GM12878 (cell line): Measurements from ENCODE around the gene SELENOO. TPM values are rescaled to one million over a fixed set of nuclear protein-coding genes. Genes with fewer than 3 reads are reported as not detected.

ENCODE experiments used
- ATAC-seq: fragments of 200-7000 bp; cut with Tn5 transposase; 3 replicates; pipeline ENCODE4 v1.9.1; 2020; ENCODE audit warnings: mild to moderate bottlenecking, moderate library complexity
- BruUV-seq: library from RNA; stranded (reverse); fragments of 400-500 nt; replicated peaks from 2 replicates; lab custom pipeline; 2021; lab: Mats Ljungman, UMichigan
- CTCF ChIA-PET: fragments of 300-600 bp; sonication (Branson Sonifier 250); formaldehyde crosslinking; extraction: SDS; loops from one replicate; lab custom pipeline; 2021; ENCODE audit warnings: inconsistent platforms; lab: Yijun Ruan, JAX
- POLR2A ChIA-PET: fragments of 350-600 bp; formaldehyde crosslinking; extraction: SDS; loops from one replicate; lab custom pipeline; 2021; ENCODE audit warnings: inconsistent platforms; lab: Charles Lee
- RAD21 ChIA-PET: fragments of 300-600 bp; sonication (Branson Sonifier 250); formaldehyde crosslinking; loops from one replicate; lab custom pipeline; 2023; ENCODE audit warnings: antibody characterized with exemption; ENCODE audit not compliant: unreplicated experiment; lab: Charles Lee
- SMC1A ChIA-PET: fragments of 300-600 bp; sonication (Branson Sonifier 250); formaldehyde crosslinking; loops from one replicate; lab custom pipeline; 2023; ENCODE audit not compliant: unreplicated experiment, uncharacterized antibody; lab: Charles Lee
- DNase-seq: peaks from one replicate; pipeline ENCODE4 v3.0.0-alpha.2; 2011; ENCODE audit warnings: low read depth, low spot score
- FAIRE-seq: peaks from 3 replicates; lab custom pipeline; 2011; peaks lifted over from hg19 to GRCh38; lab: Jason Lieb, UNC
- H2AFZ ChIP-seq: 2 replicates; pipeline ENCODE4 v1.6.0; 2011; ENCODE audit warnings: low read depth, low read length, control low read depth; ENCODE audit not compliant: control insufficient read depth
- H3K27ac ChIP-seq: 2 replicates; pipeline ENCODE4 v1.5.1; 2011; ENCODE audit warnings: control low read depth; ENCODE audit not compliant: control insufficient read depth, insufficient read depth
- H3K27me3 ChIP-seq, 2 experiments: replicated peaks in 1 of 2; 2 replicates each; pipeline versions ENCODE4 v1.6.0 to v1.6.1; 2011; ENCODE audit warnings: low read length in 1 of 2; ENCODE audit not compliant: control insufficient read depth in 2 of 2, insufficient read depth in 2 of 2
- H3K36me3 ChIP-seq, 2 experiments: 2 replicates each; pipeline ENCODE4 v1.5.1; 2011; ENCODE audit warnings: low read length in 1 of 2; ENCODE audit not compliant: control insufficient read depth in 2 of 2, insufficient read depth in 2 of 2
- H3K4me1 ChIP-seq: 2 replicates; pipeline ENCODE4 v1.6.1; 2011; ENCODE audit warnings: mild to moderate bottlenecking, low read length, moderate library complexity, mixed read lengths; ENCODE audit not compliant: control insufficient read depth, insufficient read depth
- H3K4me2 ChIP-seq: 2 replicates; pipeline ENCODE4 v1.6.0; 2011; ENCODE audit warnings: control low read depth; ENCODE audit not compliant: control insufficient read depth, insufficient read depth
- H3K4me3 ChIP-seq: fragments of 200-600 bp; sonication (generic); 2 replicates; pipeline ENCODE4 v1.5.1; 2016
- H3K79me2 ChIP-seq: 2 replicates; pipeline ENCODE4 v1.6.0; 2011; ENCODE audit warnings: low read length; ENCODE audit not compliant: control insufficient read depth, insufficient read depth
- H3K9ac ChIP-seq: 2 replicates; pipeline ENCODE4 v1.8.0; 2011; ENCODE audit warnings: low read length, control low read depth, mixed read lengths; ENCODE audit not compliant: control insufficient read depth, insufficient read depth
- H3K9me3 ChIP-seq: replicated peaks from 3 replicates; pipeline ENCODE4 v1.5.1; 2011; ENCODE audit warnings: mild to moderate bottlenecking, low read length; ENCODE audit not compliant: control insufficient read depth, insufficient read depth
- H4K20me1 ChIP-seq: 2 replicates; pipeline ENCODE4 v1.6.0; 2011; ENCODE audit not compliant: control insufficient read depth, insufficient read depth
- CBX3 ChIP-seq: fragments of 200-600 bp; sonication (generic); IDR thresholded peaks from 2 replicates; pipeline ENCODE4 v1.6.1; 2016; ENCODE audit warnings: low read depth, borderline replicate concordance
- E2F4 ChIP-seq: IDR thresholded peaks from 2 replicates; pipeline ENCODE4 v1.6.1; 2012; ENCODE audit warnings: low read depth, low read length, improper control_type of control experiment
- WGBS: methylation state at CpG from one replicate; pipeline ENCODE4 v1.1.6; 2016; ENCODE audit warnings: low lambda C conversion rate; ENCODE audit not compliant: insufficient replicate concordance, insufficient coverage; ENCODE audit errors: missing lambda C conversion rate; 5-methylcytosine and 5-hydroxymethylcytosine counted together
- in situ Hi-C: fragments of 300-500 bp; cut with MboI; formaldehyde crosslinking; loops from 9 replicates; pipeline ENCODE4 v1.14.3; 2018; ENCODE audit warnings: mixed read lengths
- intact Hi-C: fragments of 100-400 bp; cut with micrococcal nuclease; formaldehyde crosslinking; loops from one replicate; pipeline ENCODE4 v1.14.2; 2022; ENCODE audit not compliant: unreplicated experiment
- polyA plus RNA-seq, 11 experiments: library from polyadenylated mRNA; depleted of rRNA in 4 of 11; unstranded in 6 of 11; stranded (reverse) in 5 of 11; fragments of >200 nt; fragmentation: Nextera tagmentation in 4 of 11; fragmentation: Illumina TruSeq in 1 of 11; extraction: Ambion mirVana in 4 of 11; extraction: Trizol in 1 of 11; gene quantifications; 1 replicate in 1 of 11; 2 replicates in 10 of 11; pipeline versions ENCODE4 v1.2.1 to v1.2.3, GENCODE V29; 2011 to 2016; ENCODE audit warnings: inconsistent platforms in 2 of 11, missing spikeins in 2 of 11, low read depth in 1 of 11
- total RNA-seq, 4 experiments: library from RNA; depleted of rRNA in 3 of 4; stranded (reverse); fragments of >200 nt in 3 of 4; fragmentation: Illumina TruSeq in 1 of 4; extraction: Trizol in 1 of 4; gene quantifications; 2 replicates each; pipeline versions ENCODE4 v1.2.1 to v1.2.3, GENCODE V29; 2013 to 2021
- TF ChIP-seq, protein P1 (sequence below): fragments of 450-650 bp; IDR thresholded peaks from 2 replicates; pipeline ENCODE4 v1.6.1; 2014; ENCODE audit warnings: mild to moderate bottlenecking

SELENOO gene
- total and polyA plus RNA-seq, 10 of the 15 experiments (the other 5 are each of a cell fraction or from before 2014, with no cell fraction given) = 0.42 to 23.3 (median 3.3) TPM

DNA sequence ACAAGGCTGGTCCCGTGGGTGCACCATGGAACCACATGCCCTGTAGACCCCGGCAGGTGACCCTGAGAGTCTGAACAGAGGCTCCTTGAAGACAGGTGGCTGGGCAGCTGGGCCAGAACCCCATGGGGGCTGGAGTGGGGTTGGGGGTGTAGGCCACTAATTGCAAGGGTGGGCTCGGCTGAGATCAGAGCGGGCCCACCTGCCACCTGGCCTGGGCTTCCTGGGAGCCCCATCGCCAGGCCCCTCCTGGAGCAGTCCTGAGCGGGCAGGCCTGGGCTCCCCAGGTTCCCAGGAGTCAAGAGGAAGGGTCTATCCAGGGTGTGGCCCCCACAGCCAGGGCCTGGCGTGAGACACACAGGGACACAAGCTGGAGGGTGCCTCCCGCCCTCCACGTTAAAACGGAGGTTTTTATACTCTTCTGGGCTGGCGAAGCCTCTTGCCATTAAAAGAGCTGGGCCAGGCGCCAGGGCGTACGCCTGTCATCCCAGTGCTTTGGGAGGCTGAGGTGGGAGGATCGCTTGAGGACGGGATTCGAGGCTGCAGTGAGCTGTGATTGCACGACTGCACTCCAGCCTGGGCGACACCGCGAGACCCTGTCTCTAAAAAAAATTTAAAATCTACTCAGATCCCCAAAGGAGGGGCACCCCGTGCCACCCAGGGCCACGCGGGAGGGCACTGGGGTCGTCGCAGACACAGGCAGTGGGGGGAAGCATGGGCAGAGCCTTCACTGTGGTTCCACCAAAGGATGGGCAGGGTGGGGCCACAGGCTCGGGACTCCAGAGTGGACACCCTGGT lies 19.9 kb upstream of the SELENOO start:
- ATAC-seq = no peak
- H3K27me3 ChIP-seq = no peaks in the 10 kb centered on the region
- H3K4me1 ChIP-seq = peaks cover 4% of the 10 kb centered on the region
- H2AFZ ChIP-seq = no peak overlapping the region
- H3K27ac ChIP-seq = no peak overlapping the region
- no peaks in the 10 kb centered on the region for H3K36me3 ChIP-seq
- H3K9me3 ChIP-seq = no peaks in the 10 kb centered on the region
- no peak for TF ChIP-seq E2F4
- TF ChIP-seq CBX3 = no peak
- TF ChIP-seq, protein P1, sequence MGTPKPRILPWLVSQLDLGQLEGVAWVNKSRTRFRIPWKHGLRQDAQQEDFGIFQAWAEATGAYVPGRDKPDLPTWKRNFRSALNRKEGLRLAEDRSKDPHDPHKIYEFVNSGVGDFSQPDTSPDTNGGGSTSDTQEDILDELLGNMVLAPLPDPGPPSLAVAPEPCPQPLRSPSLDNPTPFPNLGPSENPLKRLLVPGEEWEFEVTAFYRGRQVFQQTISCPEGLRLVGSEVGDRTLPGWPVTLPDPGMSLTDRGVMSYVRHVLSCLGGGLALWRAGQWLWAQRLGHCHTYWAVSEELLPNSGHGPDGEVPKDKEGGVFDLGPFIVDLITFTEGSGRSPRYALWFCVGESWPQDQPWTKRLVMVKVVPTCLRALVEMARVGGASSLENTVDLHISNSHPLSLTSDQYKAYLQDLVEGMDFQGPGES = no peak
- CTCF ChIA-PET = no interaction called here
- POLR2A ChIA-PET = interaction anchor here (0.7 kb wide), 1 partner anchor 249 kb away, joined by 3 read pairs; no protein-coding TSS in a partner anchor
- no peak for FAIRE-seq
- no peak overlapping the region for H3K9ac ChIP-seq
- SMC1A ChIA-PET = no interaction called here
- RAD21 ChIA-PET = no interaction called here
- DNase-seq = no peak
- H4K20me1 ChIP-seq = no peaks in the 10 kb centered on the region
- WGBS = 83% methylated on average over 27 of the region's 27 CpGs
- BruUV-seq = no TSS peak
- in situ Hi-C loops = no loop called here
- no peak overlapping the region for H3K4me3 ChIP-seq
- no peak overlapping the region for H3K4me2 ChIP-seq
- H3K79me2 ChIP-seq = peaks cover 3% of the 10 kb centered on the region
- intact Hi-C loops = no loop called here
